Body of pancreas (tissue), 4 donors: ENCODE measurements around the gene MREG.

Source experiments
- POLR2A ChIP-seq, 3 donors: fragments of 450-650 bp; IDR thresholded peaks; one replicate each; pipeline ENCODE4 v1.6.1; 2016; ENCODE audit warnings: antibody characterized with exemption in 3 of 3, mild to moderate bottlenecking in 2 of 3
- TF ChIP-seq, protein P1 (sequence below), 7 experiments: fragments of 450-650 bp in 4 of 7; fragments of 200-600 bp in 3 of 7; sonication (generic) in 3 of 7; IDR thresholded peaks; one replicate each; pipeline ENCODE4 v1.5.1; 2016 to 2019; ENCODE audit warnings: antibody characterized with exemption in 7 of 7

GRCh38 chr2:216029416-216030129 is 16.2 kb upstream of the MREG start:
- TF ChIP-seq, protein P1, sequence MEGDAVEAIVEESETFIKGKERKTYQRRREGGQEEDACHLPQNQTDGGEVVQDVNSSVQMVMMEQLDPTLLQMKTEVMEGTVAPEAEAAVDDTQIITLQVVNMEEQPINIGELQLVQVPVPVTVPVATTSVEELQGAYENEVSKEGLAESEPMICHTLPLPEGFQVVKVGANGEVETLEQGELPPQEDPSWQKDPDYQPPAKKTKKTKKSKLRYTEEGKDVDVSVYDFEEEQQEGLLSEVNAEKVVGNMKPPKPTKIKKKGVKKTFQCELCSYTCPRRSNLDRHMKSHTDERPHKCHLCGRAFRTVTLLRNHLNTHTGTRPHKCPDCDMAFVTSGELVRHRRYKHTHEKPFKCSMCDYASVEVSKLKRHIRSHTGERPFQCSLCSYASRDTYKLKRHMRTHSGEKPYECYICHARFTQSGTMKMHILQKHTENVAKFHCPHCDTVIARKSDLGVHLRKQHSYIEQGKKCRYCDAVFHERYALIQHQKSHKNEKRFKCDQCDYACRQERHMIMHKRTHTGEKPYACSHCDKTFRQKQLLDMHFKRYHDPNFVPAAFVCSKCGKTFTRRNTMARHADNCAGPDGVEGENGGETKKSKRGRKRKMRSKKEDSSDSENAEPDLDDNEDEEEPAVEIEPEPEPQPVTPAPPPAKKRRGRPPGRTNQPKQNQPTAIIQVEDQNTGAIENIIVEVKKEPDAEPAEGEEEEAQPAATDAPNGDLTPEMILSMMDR (IDR thresholded peaks at IDR 0.05): no peak
- no peak for TF ChIP-seq POLR2A (IDR thresholded peaks at IDR 0.05)
